CD4-positive, alpha-beta T cell (primary cell): ENCODE results near the gene FAM151A. TPM values are rescaled to one million over a fixed set of nuclear protein-coding genes. Genes with fewer than 3 reads are reported as not detected.

Experiments used
- ATAC-seq: fragments of 200-7000 bp; cut with Tn5 transposase; one replicate; pipeline ENCODE4 v1.10.0; 2022; ENCODE audit warnings: mild to moderate bottlenecking; ENCODE audit not compliant: poor library complexity
- CTCF ChIA-PET: fragments of 350-600 bp; sonication (Branson Sonifier 250); formaldehyde crosslinking; loops from one replicate; lab custom pipeline; 2021; ENCODE audit warnings: antibody characterized with exemption, inconsistent platforms; lab: Charles Lee
- POLR2A ChIA-PET: fragments of 350-600 bp; sonication (Branson Sonifier 250); formaldehyde crosslinking; loops from one replicate; lab custom pipeline; 2021; ENCODE audit warnings: antibody characterized with exemption, inconsistent platforms; lab: Charles Lee
- DNase-seq, 14 experiments: peaks; one replicate each; pipeline ENCODE4 v3.0.0-alpha.2; 2013 to 2020; ENCODE audit warnings: mixed read lengths in 2 of 14
- H3K27ac ChIP-seq, 2 donors: one replicate each; pipeline versions ENCODE4 v1.5.1 to v1.7.0; 2013; ENCODE audit warnings: low read length in 2 of 2, low read depth in 1 of 2, mild to moderate bottlenecking in 1 of 2
- H3K27me3 ChIP-seq, 2 experiments: 1 replicate in 1 of 2; 2 replicates in 1 of 2; pipeline versions ENCODE4 v1.6.1 to v1.7.0; 2013; ENCODE audit warnings: low read length in 2 of 2, control low read depth in 1 of 2, mild to moderate bottlenecking in 1 of 2, moderate library complexity in 1 of 2; ENCODE audit not compliant: insufficient read depth in 2 of 2, control insufficient read depth in 1 of 2
- H3K36me3 ChIP-seq: one replicate; pipeline ENCODE4 v1.6.1; 2013; ENCODE audit warnings: low read length, control low read depth; ENCODE audit not compliant: insufficient read depth
- H3K4me1 ChIP-seq: one replicate; pipeline ENCODE4 v1.6.1; 2013; ENCODE audit warnings: low read length, control low read depth; ENCODE audit not compliant: insufficient read depth
- H3K4me3 ChIP-seq: one replicate; pipeline ENCODE4 v1.5.1; 2013; ENCODE audit warnings: mild to moderate bottlenecking, low read length, moderate library complexity
- H3K9me3 ChIP-seq, 2 experiments: 1 replicate in 1 of 2; 2 replicates in 1 of 2; pipeline versions ENCODE4 v1.6.1 to v1.7.0; 2013; ENCODE audit warnings: low read length in 2 of 2, mild to moderate bottlenecking in 2 of 2, control low read depth in 1 of 2, moderate library complexity in 1 of 2; ENCODE audit not compliant: control insufficient read depth in 1 of 2, insufficient read depth in 1 of 2
- H3K27ac Mint-ChIP-seq: one replicate; pipeline ENCODE4 v1.8.0; 2020; ENCODE audit warnings: mixed read lengths
- H3K27me3 Mint-ChIP-seq: one replicate; pipeline ENCODE4 v1.8.0; 2021; ENCODE audit warnings: mixed read lengths
- H3K36me3 Mint-ChIP-seq: one replicate; pipeline ENCODE4 v1.8.0; 2021; ENCODE audit warnings: low read depth, mixed read lengths
- H3K4me1 Mint-ChIP-seq: one replicate; pipeline ENCODE4 v1.8.0; 2021; ENCODE audit warnings: low read depth, mixed read lengths
- H3K4me3 Mint-ChIP-seq: one replicate; pipeline ENCODE4 v1.8.0; 2020; ENCODE audit warnings: mild to moderate bottlenecking, mixed read lengths
- H3K9me3 Mint-ChIP-seq: one replicate; pipeline ENCODE4 v1.8.0; 2020; ENCODE audit warnings: mixed read lengths
- CTCF ChIP-seq: fragments of 200-600 bp; IDR thresholded peaks from one replicate; pipeline ENCODE4 v1.8.0; 2022; ENCODE audit warnings: antibody characterized with exemption, mild to moderate bottlenecking
- intact Hi-C, 2 experiments: fragments of 100-400 bp; cut with DNase I in 1 of 2; cut with micrococcal nuclease in 1 of 2; formaldehyde crosslinking; loops; one replicate each; pipeline versions ENCODE4 v1.15.1 to v1.9.0; 2023 to 2025; cut with DNase I, micrococcal nuclease
- total RNA-seq, 174 experiments: library from RNA in 2 of 174; stranded (reverse) in 2 of 174; gene quantifications; one replicate each; pipeline ENCODE4 v1.2.3 and lab custom pipeline; 2021 to 2026

Gene FAM151A
- total RNA-seq, 2 experiments from 2014 or later: not detected

DNA sequence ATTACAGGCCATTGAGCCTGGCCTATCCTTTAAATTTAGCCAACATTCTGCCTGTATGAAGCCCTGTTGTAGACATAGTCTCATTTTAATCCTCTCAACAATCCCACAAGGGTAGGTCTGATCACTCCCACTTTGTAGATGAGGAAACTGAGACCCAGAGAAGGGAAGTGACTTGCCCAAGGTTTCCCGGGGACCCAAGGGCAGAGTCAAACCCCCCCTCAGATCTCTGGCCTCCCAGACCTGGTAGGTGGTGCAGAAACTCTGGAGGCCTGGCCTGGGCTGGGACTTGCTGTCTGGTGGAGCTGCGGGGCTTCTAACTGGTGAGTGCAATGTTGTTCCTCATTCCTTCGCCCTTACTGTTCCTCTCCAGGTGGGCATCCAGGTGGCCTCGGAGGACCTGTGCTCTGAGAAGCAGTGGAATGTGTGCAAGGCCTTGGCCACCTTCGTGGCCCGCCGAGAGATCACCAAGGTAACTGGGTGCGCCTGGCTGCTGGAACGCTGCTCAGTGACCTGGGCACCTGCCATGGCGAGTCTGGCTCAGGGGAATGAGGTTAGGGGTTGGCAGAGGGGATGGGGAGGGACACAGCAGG lies 29.7 kb downstream of the FAM151A start:
- Histone ChIP-seq H3K4me1 (no peaks in the 10 kb centered on the region), H3K27ac (no peak overlapping the region)
- CTCF ChIA-PET: no interaction called here

GRCh38 chr1:54591127-54591756 lies 32.1 kb downstream of the FAM151A start:
- Mint-ChIP-seq H3K9me3 (no peaks in the 10 kb centered on the region), H3K4me1 (no peaks in the 10 kb centered on the region), H3K27me3 (no peaks in the 10 kb centered on the region), H3K4me3 (no peak overlapping the region), H3K36me3 (no peaks in the 10 kb centered on the region), H3K27ac (no peak overlapping the region)
- intact Hi-C loops: no loop called here
- POLR2A ChIA-PET: no interaction called here
- Histone ChIP-seq H3K27me3 (no peaks in the 10 kb centered on the region), H3K9me3 (no peaks in the 10 kb centered on the region), H3K27ac (no peak overlapping the region), H3K4me1 (no peaks in the 10 kb centered on the region), H3K4me3 (no peak overlapping the region), H3K36me3 (no peaks in the 10 kb centered on the region)
- CTCF ChIA-PET: no interaction called here
- DNase-seq (no peak), ATAC-seq (no peak)
- TF ChIP-seq CTCF: no peak

More for the DNA sequence above, 29.7 kb downstream of the FAM151A start:
- H3K27me3 Mint-ChIP-seq: no peaks in the 10 kb centered on the region
- no peak overlapping the region for H3K4me3 Mint-ChIP-seq
- POLR2A ChIA-PET: no interaction called here
- H3K9me3 Mint-ChIP-seq: no peaks in the 10 kb centered on the region
- DNase-seq: no peak
- H3K36me3 Mint-ChIP-seq: no peaks in the 10 kb centered on the region
- no peaks in the 10 kb centered on the region for H3K27me3 ChIP-seq
- no peak overlapping the region for H3K27ac Mint-ChIP-seq
- no peak overlapping the region for H3K4me3 ChIP-seq
- ATAC-seq: no peak
- H3K9me3 ChIP-seq: no peaks in the 10 kb centered on the region
- no peaks in the 10 kb centered on the region for H3K36me3 ChIP-seq
- no peaks in the 10 kb centered on the region for H3K4me1 Mint-ChIP-seq
- intact Hi-C loops: no loop called here
- no peak for TF ChIP-seq CTCF

DNA sequence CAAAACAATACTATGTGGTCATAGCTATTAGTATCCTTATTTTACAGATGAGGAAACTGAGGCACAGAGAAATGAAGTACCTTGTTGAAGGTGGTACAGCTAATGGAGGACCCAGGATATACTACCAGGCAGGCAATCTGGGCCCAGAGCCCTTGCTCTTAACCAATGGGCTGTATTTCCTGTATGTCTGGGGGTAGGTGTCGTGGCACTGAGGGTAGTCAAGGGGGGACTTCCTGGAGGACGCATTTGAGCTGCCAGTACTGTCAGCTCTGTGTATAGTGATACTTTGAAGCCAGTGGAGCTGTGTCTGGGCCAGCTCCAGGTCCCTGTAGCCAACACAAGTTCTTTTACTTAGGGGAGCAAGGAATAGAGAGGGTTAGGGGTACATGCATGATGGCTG lies 34.9 kb downstream of the FAM151A start:
- Histone ChIP-seq H3K27me3 (no peaks in the 10 kb centered on the region), H3K36me3 (no peaks in the 10 kb centered on the region), H3K27ac (no peak overlapping the region), H3K4me3 (no peak overlapping the region), H3K4me1 (no peaks in the 10 kb centered on the region), H3K9me3 (no peaks in the 10 kb centered on the region)
- H3K9me3 Mint-ChIP-seq: no peaks in the 10 kb centered on the region
- H3K4me3 Mint-ChIP-seq: no peak overlapping the region
- no peak for TF ChIP-seq CTCF
- no peaks in the 10 kb centered on the region for H3K4me1 Mint-ChIP-seq
- CTCF ChIA-PET: no interaction called here
- POLR2A ChIA-PET: interaction anchor here (0.6 kb wide), 1 partner anchor 320 kb away, joined by 3 read pairs; no protein-coding TSS in a partner anchor
- ATAC-seq: no peak
- H3K27me3 Mint-ChIP-seq: no peaks in the 10 kb centered on the region
- H3K27ac Mint-ChIP-seq: no peak overlapping the region
- no peak for DNase-seq
- intact Hi-C loops: no loop called here
- H3K36me3 Mint-ChIP-seq: no peaks in the 10 kb centered on the region
